OCI-LY1 (cell line): ENCODE measurements around the gene ZNF319.

Experiments
- CTCF ChIP-seq: fragments of 200-600 bp; sonication (generic), shearing (Covaris generic); IDR thresholded peaks from 2 replicates; pipeline ENCODE4 v1.5.1; 2017; ENCODE audit warnings: mild to moderate bottlenecking, antibody characterized with exemption, low read length, moderate library complexity, mixed read lengths
- EZH2 ChIP-seq: fragments of 200-600 bp; sonication (generic), shearing (Covaris generic); IDR thresholded peaks from 2 replicates; pipeline ENCODE4 v1.8.0; 2017; ENCODE audit warnings: borderline replicate concordance, mixed run types, mild to moderate bottlenecking, antibody characterized with exemption, low read length, moderate library complexity, mixed read lengths

DNA sequence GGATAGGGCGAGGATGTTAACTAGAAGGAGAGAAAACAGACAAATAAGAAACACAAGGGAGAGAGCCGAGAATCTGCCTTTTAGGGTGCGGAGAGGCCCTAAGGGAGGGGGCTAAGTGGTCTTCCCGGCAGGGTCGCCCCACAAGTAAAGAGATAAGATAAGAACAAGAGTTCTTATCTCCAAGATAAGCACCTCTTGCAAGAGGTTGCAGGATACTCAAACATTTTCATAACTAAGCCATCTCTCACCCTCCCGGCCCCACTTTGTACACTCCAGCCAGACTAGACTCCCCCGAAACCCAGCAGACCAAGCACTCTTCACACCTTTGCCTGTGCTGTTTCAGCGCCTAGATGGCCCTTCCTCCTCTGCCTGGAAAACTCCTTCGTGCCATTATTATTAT, 14.3 kb downstream of the ZNF319 start:
- no peak for TF ChIP-seq EZH2
- TF ChIP-seq CTCF, result no peak
